Left ventricle myocardium superior (tissue), 1 donor: ENCODE data around the gene FGG. TPM values are rescaled to one million over a fixed set of nuclear protein-coding genes. Genes with fewer than 3 reads are reported as not detected.

ENCODE experiments used
- ATAC-seq: fragments of 200-7000 bp; cut with Tn5 transposase; one replicate; pipeline ENCODE4 v1.9.1; 2020; ENCODE audit warnings: mild to moderate bottlenecking, moderate library complexity
- DNase-seq: peaks from one replicate; pipeline ENCODE4 v3.0.0-alpha.2; 2020
- intact Hi-C: fragments of 100-400 bp; cut with micrococcal nuclease; formaldehyde crosslinking; loops from one replicate; pipeline ENCODE4 v1.11.0; 2022
- long read RNA-seq: library from polyadenylated mRNA; unstranded; transcript quantifications from one replicate; pipeline ENCODE4 v2.0.0, GENCODE V29; 2021
- total RNA-seq: library from RNA; stranded (reverse); fragmentation: NEBNext Ultra II Directional; extraction: Animal tissue kit (Norgen Biotek cat#: 25700); gene quantifications from one replicate; pipeline ENCODE4 v1.2.1, GENCODE V29; 2021
- donor health status: DM: no; HTN: yes; CAD: no; lungs with severe emphysema.

Gene FGG
- total RNA-seq, result not detected
- long read RNA-seq, result 0 reads

GRCh38 chr4:154612472-154613414 is at the start of gene FGG:
Gene FGG, minus strand, starts transcription at chr4:154612656. Its CDS starts 47 bp downstream, at chr4:154612609.
- DNase-seq (no peak), ATAC-seq (no peak)
- intact Hi-C loops, result no loop called here

GRCh38 chr4:154660052-154660451 is 47.6 kb upstream of the FGG start:
- ATAC-seq (no peak), DNase-seq (no peak)
- intact Hi-C loops, result no loop called here

GRCh38 chr4:154658680-154659405 is 46.4 kb upstream of the FGG start:
- DNase-seq (no peak), ATAC-seq (no peak)
- intact Hi-C loops, result no loop called here

DNA sequence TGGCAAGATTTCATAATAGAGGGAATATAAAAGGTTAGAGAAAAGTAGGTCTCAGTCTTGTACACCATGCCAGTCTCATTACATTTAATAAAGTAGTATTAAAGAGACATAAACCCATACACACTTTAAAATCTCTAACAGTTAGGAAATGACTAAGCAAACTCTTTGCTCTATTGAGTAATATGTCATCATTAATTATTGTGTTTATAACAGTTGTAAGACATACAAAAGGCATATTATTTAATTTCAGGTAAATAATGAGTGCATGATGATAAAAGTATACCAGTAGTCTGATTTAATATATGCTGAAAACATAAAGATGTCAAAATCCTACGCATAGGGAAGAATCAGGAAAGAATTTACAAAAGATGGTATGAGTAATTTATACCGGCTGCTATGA is 31.0 kb upstream of the FGG start:
- intact Hi-C loops, result no loop called here

DNA sequence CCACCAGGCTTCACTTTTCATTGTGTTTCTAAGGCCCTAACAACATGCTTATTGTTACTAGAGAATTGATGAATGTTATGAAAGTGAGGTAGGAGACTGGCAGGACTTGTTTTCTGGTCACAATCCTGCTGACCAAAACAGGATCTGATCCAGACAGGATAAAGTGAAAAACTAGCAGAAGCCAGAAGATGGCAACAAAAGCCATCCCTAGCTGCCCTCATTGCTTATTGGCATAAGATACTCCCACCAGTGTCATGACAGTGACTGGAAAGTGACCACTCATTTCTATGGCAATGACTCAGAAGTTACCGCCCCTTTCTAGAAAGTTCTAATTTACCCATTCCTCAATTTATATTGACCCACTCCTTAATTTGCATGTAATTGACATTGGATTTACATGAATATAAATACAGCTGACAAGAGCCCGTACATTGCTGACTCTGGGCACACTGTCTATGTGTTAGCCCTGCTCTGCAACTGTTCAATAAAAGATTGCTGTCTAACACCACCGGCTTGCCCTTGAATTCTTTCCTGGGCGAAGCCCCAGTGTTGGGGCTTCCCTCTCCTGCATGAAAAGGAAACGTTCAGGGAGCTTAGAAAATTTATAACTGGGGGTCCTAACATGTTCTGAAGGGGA is 30.0 kb upstream of the FGG start:
- ATAC-seq (no peak), DNase-seq (no peak)
- intact Hi-C loops, result no loop called here

More for the DNA sequence above, 31.0 kb upstream of the FGG start:
- DNase-seq (no peak), ATAC-seq (no peak)

DNA sequence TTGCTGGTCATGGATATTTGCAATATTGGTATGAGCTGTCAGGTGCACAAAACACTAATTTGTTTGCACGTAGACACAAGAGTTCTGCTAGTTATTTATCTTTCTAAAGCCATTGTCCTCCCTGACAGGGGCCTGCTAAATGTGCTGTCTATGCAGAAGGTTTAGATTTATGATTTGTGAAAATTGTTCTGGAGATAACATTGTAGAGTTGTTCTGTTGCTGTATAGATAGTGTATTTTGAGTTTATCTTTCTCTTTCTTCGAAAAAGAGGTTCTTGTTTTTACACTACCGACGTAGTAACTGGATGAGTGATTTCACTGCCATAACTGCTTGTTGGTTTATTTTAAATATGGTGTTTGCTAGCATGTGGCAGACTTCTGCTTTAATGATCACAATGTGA is 28.5 kb upstream of the FGG start:
- intact Hi-C loops, result no loop called here

DNA sequence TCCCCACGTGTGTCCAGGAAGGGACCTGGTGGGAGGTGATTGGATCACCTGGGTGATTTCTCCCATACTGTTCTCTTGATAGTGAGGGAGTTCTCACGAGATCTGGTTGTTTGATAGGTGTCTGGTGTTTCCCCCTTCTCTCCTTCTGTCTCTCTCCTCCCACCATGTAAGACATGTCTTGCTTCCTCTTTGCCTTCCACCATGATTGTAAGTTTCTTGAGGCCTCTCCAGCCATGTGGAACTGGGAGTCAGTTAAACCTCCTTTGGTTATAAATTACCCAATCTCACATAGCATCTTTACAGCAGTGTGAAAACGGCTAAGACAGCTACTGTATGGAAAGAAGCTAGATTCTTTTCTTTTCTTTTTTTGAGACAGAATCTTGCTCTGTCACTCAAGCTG is 21.6 kb upstream of the FGG start:
- ATAC-seq (no peak), DNase-seq (no peak)
- intact Hi-C loops, result no loop called here

More for the DNA sequence above, 28.5 kb upstream of the FGG start:
- DNase-seq, result no peak
- ATAC-seq, result no peak

- DNase-seq (no peak), ATAC-seq (no peak)
- intact Hi-C loops, result no loop called here
Observed at GRCh38 chr4:154631828-154632227, 19.4 kb upstream of the FGG start.

DNA sequence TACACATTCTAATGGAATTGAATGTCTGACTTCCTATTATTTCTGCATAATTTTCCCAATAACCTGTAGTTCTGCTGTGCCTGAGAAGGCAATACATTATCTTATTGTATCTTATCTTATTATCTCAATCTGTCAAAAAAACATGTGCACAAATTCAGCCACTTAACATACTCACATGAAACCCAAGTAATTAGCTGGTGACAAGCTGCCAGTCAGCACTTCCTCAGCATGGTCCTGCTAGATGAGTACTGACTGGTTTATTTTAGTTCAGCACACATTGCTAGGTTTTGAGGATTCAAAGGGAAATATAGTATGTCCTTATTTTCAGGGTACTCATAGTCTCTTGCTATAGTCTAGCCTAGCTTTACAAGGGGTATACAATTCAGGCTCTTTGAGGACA is 17.9 kb upstream of the FGG start:
- no peak for DNase-seq
- intact Hi-C loops, result no loop called here
- ATAC-seq, result no peak

DNA sequence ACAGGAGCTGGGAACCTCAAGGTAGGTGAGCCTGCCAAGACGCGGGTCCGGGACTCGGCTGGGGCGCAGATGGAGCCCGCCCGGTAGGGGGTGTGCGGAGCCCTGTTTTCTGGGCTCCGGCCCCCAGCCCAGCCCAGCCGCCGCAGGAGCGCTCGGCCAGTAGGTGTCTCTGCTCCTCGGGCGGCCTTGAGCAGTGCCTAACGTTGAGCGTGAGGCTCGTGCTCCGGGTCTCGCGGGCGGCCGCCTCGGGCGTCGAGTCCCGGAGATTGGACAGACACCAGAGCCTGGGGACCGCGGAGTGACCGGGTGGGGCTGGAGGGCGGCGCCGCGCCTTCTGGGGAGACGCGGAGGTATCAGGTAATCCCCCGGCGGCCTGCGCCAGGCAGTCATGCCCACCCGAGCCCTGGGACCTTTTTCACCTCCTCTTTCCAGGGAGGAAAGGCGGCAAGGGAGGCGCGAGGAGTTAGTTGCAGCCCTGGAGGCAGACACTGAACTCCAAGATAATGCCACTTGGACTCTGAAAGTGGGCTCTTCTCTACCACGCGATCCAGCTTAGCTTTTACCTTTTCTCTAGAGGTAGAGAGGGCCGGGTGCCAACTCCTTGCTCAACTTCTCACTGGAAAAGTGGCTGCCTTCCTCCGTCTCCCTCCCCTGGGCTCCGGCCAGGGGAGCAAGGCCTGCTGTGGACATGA is 14.5 kb upstream of the FGG start:
- DNase-seq (peak; percentile 57), ATAC-seq (peak; percentile 84)
- intact Hi-C loops, result no loop called here

DNA sequence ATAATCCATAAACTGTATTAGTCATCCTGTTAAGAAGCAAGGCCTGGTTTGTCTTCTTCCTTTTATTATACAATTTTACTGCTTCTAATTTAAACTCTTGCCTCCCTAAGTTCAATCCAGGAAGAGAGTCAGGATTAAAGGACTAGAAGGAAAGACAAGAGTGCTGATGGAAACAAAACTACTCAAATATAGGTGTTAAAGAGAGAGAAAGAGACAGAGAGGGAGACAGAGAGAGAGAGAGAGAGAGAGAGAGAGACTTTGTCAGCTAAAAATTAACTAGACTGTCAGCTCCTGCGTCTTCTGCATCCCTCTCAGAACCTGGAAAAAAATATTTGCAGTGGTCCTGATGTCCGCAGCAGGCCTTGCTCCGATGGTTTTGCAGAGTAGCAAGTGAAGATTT is 13.5 kb upstream of the FGG start:
- DNase-seq, result no peak
- intact Hi-C loops, result no loop called here
- ATAC-seq, result no peak

DNA sequence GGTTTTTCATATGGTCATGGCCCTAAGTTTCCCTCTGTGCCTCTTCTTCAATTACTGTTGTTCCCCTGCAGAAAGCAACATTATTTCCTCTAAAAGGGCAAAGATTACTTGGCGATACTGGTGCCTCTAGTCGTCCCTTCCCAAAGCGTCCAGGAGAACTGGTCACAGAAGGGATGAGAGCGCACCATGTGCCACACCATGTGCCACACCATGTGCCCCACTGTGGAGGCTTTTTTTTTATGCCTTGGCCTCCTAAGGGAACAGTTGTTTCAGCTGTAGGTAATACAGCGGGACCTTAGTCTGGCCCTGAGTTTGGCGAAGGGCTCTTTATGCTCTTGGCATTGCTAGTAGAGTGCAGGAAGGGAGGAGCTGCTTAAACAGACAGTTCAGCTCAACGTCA is 11.5 kb upstream of the FGG start:
- ATAC-seq, result no peak
- intact Hi-C loops, result no loop called here
- DNase-seq, result no peak

- DNase-seq, result no peak
- intact Hi-C loops, result no loop called here
- no peak for ATAC-seq
Observed at GRCh38 chr4:154623436-154623835, 11.0 kb upstream of the FGG start.

GRCh38 chr4:154622598-154622997 is 10.1 kb upstream of the FGG start:
- ATAC-seq, result no peak
- no peak for DNase-seq
- intact Hi-C loops, result no loop called here

DNA sequence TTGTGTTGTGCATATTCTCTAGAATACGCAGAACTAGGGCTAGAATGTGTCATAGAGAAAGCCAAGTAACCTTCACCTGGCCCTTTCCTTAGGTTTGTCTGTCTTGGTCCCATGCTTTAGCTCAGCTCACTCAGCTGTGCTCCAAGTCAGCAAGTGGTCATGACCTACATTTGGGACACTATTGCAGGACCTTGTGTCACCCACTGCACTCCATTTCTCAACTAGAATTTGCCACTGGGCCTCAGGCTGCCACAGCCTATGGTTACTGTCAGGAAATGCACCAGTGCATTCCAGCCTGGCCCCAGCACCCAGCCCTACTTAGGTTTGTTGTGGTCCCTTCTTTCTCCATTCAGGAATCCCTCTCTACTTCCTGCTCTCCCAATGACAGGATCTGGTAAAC is 7.7 kb upstream of the FGG start:
- ATAC-seq (no peak), DNase-seq (no peak)
- intact Hi-C loops, result no loop called here

- intact Hi-C loops, result no loop called here
- ATAC-seq, result no peak
- DNase-seq, result peak; percentile 43
Observed at GRCh38 chr4:154618708-154619315, 6.4 kb upstream of the FGG start.

DNA sequence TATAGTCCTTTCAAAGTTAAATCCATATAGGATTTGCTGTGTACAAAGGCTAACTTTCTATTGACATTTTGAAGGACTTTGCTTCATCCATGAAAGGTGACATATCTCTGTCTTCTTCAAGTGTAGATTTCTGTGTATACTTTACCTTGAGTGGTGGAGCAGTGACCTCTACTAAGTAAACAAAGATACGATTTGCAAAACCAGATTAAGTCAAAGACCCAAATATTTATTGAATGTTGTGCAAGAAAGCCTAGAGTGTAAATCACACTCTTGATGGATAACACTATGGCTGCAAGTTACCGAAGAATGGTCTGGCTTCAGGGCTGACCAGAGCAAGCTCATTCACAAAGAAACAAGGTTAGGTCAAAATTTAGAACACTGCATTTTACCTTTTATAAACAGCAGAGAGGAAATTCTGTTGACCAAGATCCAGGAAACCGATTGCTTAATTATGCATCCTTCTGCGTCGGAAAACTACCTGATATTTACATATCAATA is 5.4 kb upstream of the FGG start:
- intact Hi-C loops, result no loop called here
- DNase-seq (no peak), ATAC-seq (no peak)

- DNase-seq, result no peak
- ATAC-seq, result no peak
- intact Hi-C loops, result no loop called here
Observed at GRCh38 chr4:154616731-154617130, 4.3 kb upstream of the FGG start.

GRCh38 chr4:154616287-154616686 is 3.8 kb upstream of the FGG start:
- intact Hi-C loops, result no loop called here
- DNase-seq, result no peak
- no peak for ATAC-seq
